ENCODE results near the gene MAML2.

Gene MAML2

GRCh38 chr11:96026310-96026709, 316.7 kb downstream of the MAML2 start:
- no peak overlapping the region for H3K4me3 ChIP-seq (ENCODE audit: control insufficient read depth, low read depth, low read length)
- DNase-seq (ENCODE audit: low read depth): no peak
- no peak for TF ChIP-seq CTCF (conservative IDR thresholded peaks at IDR 0.05; ENCODE audit: control insufficient read depth, insufficient read depth, low read depth, low read length)

DNA sequence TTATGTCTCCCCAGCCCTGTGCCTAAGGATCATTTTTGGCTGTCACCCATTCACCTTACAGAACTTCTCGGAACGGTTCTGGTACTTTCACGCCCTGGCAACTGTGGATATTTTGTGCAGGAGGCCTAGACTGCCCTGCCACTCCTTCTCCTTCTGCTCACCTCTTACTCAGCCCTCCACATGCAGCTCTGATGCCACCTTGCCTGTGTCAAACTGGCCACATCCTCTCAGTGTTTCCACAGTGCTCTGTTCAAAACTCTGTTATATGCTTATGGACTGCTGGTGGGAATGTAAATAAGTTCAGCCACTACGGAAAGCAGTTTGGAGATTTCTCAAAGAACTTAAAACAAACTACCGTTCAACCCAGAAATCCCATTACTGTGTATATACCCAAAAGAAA, 318.3 kb downstream of the MAML2 start:
- H3K4me3 ChIP-seq (ENCODE audit: control insufficient read depth, low read depth, low read length): no peak overlapping the region
- DNase-seq (ENCODE audit: low read depth): no peak
- no peak for TF ChIP-seq CTCF (conservative IDR thresholded peaks at IDR 0.05; ENCODE audit: control insufficient read depth, insufficient read depth, low read depth, low read length)

- TF ChIP-seq CTCF (conservative IDR thresholded peaks at IDR 0.05; ENCODE audit: control insufficient read depth, insufficient read depth, low read depth, low read length): no peak
Measured at GRCh38 chr11:96023275-96023674, 319.7 kb downstream of the MAML2 start.

DNA sequence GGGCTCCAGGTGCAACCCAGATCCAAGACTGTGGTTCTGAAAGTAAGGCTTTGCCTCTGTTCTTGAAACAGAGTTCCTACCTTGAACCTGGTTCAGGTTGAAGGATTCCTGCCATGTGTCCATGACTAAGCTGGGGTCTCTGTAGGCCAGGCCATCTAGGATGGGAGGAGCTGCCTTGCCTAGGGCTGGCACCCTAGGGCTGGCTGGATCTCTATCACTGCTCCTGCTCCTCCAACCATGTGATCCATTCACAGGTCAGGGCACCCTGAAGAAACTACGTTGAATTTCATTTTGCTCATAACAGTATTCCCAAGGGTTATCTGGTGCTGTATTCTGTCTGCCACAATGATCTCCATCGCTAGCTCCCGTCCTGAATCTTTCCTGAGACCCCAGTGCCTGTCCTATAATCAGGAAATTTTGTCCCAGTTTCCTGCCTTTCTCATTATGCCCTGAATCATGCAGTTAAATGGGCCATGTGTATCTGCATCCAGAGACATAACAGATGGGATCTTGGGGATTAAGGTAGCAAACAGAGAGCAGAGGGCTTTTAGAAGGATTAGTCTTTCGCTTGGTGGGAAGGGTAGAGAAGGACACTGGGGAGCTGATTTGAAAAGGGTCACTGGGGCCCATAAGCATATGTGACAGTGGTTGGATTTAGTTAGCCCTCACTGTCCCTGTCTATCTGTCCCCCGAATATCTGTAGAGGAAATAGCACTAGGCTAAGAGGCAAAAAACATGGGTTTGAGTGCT, 320.9 kb downstream of the MAML2 start:
- no peak overlapping the region for H3K4me3 ChIP-seq (ENCODE audit: control insufficient read depth, low read depth, low read length)
- no peak for TF ChIP-seq CTCF (conservative IDR thresholded peaks at IDR 0.05; ENCODE audit: control insufficient read depth, insufficient read depth, low read depth, low read length)

More at GRCh38 chr11:96023275-96023674, 319.7 kb downstream of the MAML2 start:
- no peak for DNase-seq (ENCODE audit: low read depth)
- no peak overlapping the region for H3K4me3 ChIP-seq (ENCODE audit: control insufficient read depth, low read depth, low read length)

DNA sequence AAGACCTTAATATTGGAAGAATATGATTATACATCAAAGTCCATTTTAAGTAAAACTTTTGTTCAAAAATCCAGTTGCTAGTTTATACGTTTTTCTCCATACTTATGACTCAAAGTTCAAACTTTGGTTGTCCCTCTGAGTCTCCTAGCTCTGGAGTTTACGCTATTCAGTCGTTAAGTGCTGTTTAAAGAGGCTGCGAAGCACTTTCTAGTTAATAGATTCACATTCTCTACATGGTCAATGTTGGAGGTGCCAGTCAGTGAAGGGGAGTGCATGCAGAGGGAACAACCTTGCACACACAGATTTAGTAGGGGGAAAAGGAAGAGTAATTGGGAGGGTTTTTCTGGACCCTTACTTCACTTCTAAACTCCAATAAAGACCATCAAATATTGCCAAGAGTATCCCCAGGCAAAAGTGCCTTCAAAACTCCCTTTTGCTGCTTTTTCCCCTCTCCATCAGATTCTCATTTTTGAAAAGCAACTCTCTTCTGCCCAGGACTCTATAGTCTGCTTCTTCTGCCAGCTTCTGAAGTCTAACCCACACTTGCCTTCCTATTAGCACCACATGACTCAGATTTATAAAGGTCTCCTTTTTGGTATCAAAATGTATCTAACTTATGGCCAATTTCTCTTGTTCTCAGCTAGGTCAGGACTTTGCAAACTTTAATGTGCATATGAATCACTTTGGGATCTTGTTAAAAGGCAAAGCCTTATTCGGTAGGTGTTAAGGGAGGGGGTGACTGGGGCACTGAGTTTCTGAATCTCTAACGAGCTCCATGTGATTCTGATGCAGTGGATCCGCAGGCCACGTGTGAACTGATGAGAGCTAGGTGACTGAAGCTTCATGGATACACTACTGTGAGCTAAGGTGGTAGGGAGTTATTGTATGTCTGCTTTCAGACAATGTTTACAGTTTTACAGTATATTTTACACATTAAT, 322.9 kb downstream of the MAML2 start:
- no peak for DNase-seq (ENCODE audit: low read depth)
- no peak overlapping the region for H3K4me3 ChIP-seq (ENCODE audit: control insufficient read depth, low read depth, low read length)
- no peak for TF ChIP-seq CTCF (conservative IDR thresholded peaks at IDR 0.05; ENCODE audit: control insufficient read depth, insufficient read depth, low read depth, low read length)

More for the DNA sequence above, 320.9 kb downstream of the MAML2 start:
- no peak for DNase-seq (ENCODE audit: low read depth)

GRCh38 chr11:96019281-96019680, 323.7 kb downstream of the MAML2 start:
- TF ChIP-seq CTCF (conservative IDR thresholded peaks at IDR 0.05; ENCODE audit: control insufficient read depth, insufficient read depth, low read depth, low read length): no peak
- H3K4me3 ChIP-seq (ENCODE audit: control insufficient read depth, low read depth, low read length): no peak overlapping the region
- DNase-seq (ENCODE audit: low read depth): no peak
